Umbilical cord (tissue), 2 donors: ENCODE data around the gene TNRC6A. TPM values are rescaled to one million over a fixed set of nuclear protein-coding genes. Genes with fewer than 3 reads are reported as not detected.

Experiments used
- DNase-seq: peaks from one replicate; pipeline ENCODE4 v3.0.0-alpha.2; 2015; ENCODE audit warnings: low spot score
- total RNA-seq: library from RNA; depleted of rRNA; stranded (reverse); fragments of >200 nt; gene quantifications from one replicate; pipeline ENCODE4 v1.2.3, GENCODE V29; 2014; ENCODE audit warnings: low replicate concordance; ENCODE audit not compliant: insufficient read depth

Gene TNRC6A
- total RNA-seq, 1 donor from 2014 or later: 38.8 TPM

DNA sequence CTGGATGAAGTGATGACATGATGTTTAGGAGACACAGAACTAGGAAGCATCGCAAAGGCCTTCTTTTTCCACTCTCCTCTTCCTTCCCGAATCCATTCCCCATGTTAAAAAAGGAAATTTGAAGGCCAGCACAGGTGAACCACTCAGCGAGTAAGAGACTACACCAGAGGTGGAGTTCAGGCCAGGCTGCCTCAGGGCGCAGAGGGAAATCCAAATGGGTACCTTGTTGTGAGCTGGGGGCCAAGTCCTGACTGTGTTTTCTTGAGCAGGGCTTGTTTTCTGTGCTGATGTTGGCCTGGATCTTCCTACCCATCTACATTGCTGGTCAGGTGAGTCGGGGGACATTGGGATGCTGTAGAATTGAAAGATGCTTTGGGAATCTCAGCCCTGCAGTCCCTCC lies 142.4 kb downstream of the TNRC6A start:
- DNase-seq: no peak

DNA sequence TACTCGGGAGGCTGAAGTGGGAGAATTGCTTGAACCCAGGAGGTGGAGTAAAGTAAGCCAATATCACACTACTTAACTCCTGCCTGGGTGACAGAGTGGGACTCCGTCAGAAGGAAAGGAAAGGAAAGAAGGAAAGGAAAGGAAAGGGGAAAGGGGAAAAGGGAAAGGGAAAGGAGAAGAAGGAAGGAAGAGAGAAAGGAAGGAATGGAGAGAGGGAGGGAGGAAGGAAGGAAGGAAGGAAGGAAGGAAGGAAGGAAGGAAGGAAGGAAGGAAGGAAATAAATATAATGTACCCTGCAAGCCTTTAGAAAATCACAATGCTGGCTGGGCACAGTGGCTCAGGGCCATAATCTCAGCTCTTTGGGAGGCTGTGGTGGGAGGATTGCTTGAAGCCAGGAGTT lies 143.6 kb downstream of the TNRC6A start:
- DNase-seq: no peak

DNA sequence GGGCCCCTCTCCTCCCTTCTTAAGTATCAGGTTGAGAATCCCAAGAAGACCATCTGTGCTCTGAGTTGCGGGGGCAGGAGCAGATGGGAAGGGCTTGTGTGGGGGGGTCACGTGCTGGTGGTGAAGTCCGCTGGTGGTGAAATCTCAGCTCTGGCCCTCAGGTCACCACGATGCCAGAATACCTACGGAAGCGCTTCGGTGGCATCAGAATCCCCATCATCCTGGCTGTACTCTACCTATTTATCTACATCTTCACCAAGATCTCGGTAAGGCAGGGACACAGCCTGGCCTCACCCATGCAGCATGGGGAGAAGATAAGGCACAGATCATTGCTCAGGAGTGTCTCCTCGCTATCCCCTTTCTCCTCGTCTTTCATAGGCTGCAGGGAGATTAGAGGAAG lies 146.0 kb downstream of the TNRC6A start:
- no peak for DNase-seq

Other genes starting within 250 kb of the TNRC6A start
- 50.3 TPM for gene RBBP6, start 190.1 kb upstream of the TNRC6A start, total RNA-seq
- not detected for gene SLC5A11, start 116.3 kb downstream of the TNRC6A start, total RNA-seq